HepG2 (cell line): Measurements from ENCODE around the gene PPP1R12B.
"Not testable (repeated sequence)": the region's sequence is repeated elsewhere in the genome, so short reads cannot be mapped to it uniquely, and the experiment has no call there.

Experiments used
- CTCF ChIP-seq: sonication (generic); formaldehyde crosslinking; IDR thresholded peaks from 2 replicates; pipeline ENCODE4 v1.5.0; 2020; ENCODE audit warnings: mild to moderate bottlenecking, missing genetic modification reagents, moderate library complexity
- ETV5 ChIP-seq: IDR thresholded peaks from 2 replicates; pipeline ENCODE4 v1.6.1; 2018; ENCODE audit warnings: missing biosample characterization, missing genetic modification reagents, inconsistent platforms, borderline replicate concordance
- MAZ ChIP-seq, 2 experiments: sonication (generic) in 1 of 2; formaldehyde crosslinking in 1 of 2; IDR thresholded peaks; 2 replicates each; pipeline versions ENCODE4 v1.5.0 to v1.6.1; 2012 to 2020; ENCODE audit warnings: low read depth in 2 of 2, mild to moderate bottlenecking in 2 of 2, borderline replicate concordance in 1 of 2, improper control_type of control experiment in 1 of 2, low read length in 1 of 2, missing genetic modification reagents in 1 of 2, moderate library complexity in 1 of 2
- NFYB ChIP-seq: sonication (generic); formaldehyde crosslinking; IDR thresholded peaks from 2 replicates; pipeline ENCODE4 v1.4.0; 2020; ENCODE audit warnings: missing genetic modification reagents
- SCMH1 ChIP-seq: sonication (generic); formaldehyde crosslinking; IDR thresholded peaks from 2 replicates; pipeline ENCODE4 v1.9.0; 2021; ENCODE audit warnings: missing genetic modification reagents, mild to moderate bottlenecking, borderline replicate concordance
- TAF1 ChIP-seq: sonication (generic); formaldehyde crosslinking; IDR thresholded peaks from 2 replicates; pipeline ENCODE4 v1.4.0; 2020; ENCODE audit warnings: missing genetic modification reagents
- ZNF264 ChIP-seq: sonication (generic); formaldehyde crosslinking; IDR thresholded peaks from 2 replicates; pipeline ENCODE4 v1.4.0; 2020; ENCODE audit warnings: missing genetic modification reagents
- TF ChIP-seq, protein P1 (sequence below), 2 experiments: IDR thresholded peaks; 2 replicates each; pipeline ENCODE4 v1.6.1; 2011 to 2012; ENCODE audit warnings: low read length in 2 of 2, borderline replicate concordance in 1 of 2, low read depth in 1 of 2, mild to moderate bottlenecking in 1 of 2, moderate library complexity in 1 of 2
- TF ChIP-seq, protein P2 (sequence below): sonication (generic); formaldehyde crosslinking; IDR thresholded peaks from 2 replicates; pipeline ENCODE4 v1.4.0; 2020; ENCODE audit warnings: missing genetic modification reagents, mild to moderate bottlenecking, borderline replicate concordance
- TF ChIP-seq, protein P3 (sequence below): sonication (generic); formaldehyde crosslinking; IDR thresholded peaks from 2 replicates; pipeline ENCODE4 v1.8.0; 2022; ENCODE audit warnings: mild to moderate bottlenecking, missing genetic modification reagents; ENCODE audit not compliant: insufficient replicate concordance

- not testable (repeated sequence) for TF ChIP-seq ZNF264; ETV5 (CRISPR knock-in tag); NFYB (CRISPR knock-in tag); CTCF (CRISPR knock-in tag); SCMH1 (CRISPR knock-in tag); MAZ (IDR thresholded peaks at IDR 0.05; ENCODE audit: borderline replicate concordance, low read depth, low read length); MAZ (CRISPR knock-in tag; IDR thresholded peaks at IDR 0.05; ENCODE audit: low read depth); TAF1 (CRISPR knock-in tag)
- TF ChIP-seq, protein P1, sequence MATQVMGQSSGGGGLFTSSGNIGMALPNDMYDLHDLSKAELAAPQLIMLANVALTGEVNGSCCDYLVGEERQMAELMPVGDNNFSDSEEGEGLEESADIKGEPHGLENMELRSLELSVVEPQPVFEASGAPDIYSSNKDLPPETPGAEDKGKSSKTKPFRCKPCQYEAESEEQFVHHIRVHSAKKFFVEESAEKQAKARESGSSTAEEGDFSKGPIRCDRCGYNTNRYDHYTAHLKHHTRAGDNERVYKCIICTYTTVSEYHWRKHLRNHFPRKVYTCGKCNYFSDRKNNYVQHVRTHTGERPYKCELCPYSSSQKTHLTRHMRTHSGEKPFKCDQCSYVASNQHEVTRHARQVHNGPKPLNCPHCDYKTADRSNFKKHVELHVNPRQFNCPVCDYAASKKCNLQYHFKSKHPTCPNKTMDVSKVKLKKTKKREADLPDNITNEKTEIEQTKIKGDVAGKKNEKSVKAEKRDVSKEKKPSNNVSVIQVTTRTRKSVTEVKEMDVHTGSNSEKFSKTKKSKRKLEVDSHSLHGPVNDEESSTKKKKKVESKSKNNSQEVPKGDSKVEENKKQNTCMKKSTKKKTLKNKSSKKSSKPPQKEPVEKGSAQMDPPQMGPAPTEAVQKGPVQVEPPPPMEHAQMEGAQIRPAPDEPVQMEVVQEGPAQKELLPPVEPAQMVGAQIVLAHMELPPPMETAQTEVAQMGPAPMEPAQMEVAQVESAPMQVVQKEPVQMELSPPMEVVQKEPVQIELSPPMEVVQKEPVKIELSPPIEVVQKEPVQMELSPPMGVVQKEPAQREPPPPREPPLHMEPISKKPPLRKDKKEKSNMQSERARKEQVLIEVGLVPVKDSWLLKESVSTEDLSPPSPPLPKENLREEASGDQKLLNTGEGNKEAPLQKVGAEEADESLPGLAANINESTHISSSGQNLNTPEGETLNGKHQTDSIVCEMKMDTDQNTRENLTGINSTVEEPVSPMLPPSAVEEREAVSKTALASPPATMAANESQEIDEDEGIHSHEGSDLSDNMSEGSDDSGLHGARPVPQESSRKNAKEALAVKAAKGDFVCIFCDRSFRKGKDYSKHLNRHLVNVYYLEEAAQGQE (IDR thresholded peaks at IDR 0.05; ENCODE audit: borderline replicate concordance in 1 of 2, low read depth in 1 of 2, low read length in 2 of 2), result not testable (repeated sequence)
- TF ChIP-seq, protein P2, sequence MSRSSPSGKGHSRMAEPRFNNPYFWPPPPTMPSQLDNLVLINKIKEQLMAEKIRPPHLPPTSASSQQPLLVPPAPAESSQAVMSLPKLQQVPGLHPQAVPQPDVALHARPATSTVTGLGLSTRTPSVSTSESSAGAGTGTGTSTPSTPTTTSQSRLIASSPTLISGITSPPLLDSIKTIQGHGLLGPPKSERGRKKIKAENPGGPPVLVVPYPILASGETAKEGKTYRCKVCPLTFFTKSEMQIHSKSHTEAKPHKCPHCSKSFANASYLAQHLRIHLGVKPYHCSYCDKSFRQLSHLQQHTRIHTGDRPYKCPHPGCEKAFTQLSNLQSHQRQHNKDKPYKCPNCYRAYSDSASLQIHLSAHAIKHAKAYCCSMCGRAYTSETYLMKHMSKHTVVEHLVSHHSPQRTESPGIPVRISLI (CRISPR knock-in tag), result not testable (repeated sequence)
- TF ChIP-seq, protein P3, sequence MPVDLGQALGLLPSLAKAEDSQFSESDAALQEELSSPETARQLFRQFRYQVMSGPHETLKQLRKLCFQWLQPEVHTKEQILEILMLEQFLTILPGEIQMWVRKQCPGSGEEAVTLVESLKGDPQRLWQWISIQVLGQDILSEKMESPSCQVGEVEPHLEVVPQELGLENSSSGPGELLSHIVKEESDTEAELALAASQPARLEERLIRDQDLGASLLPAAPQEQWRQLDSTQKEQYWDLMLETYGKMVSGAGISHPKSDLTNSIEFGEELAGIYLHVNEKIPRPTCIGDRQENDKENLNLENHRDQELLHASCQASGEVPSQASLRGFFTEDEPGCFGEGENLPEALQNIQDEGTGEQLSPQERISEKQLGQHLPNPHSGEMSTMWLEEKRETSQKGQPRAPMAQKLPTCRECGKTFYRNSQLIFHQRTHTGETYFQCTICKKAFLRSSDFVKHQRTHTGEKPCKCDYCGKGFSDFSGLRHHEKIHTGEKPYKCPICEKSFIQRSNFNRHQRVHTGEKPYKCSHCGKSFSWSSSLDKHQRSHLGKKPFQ, result not testable (repeated sequence)
These were observed 209.2 kb downstream of the PPP1R12B start for GRCh38 chr1:202557662-202558061.
